ENCODE data around the gene CEACAM6. TPM values are rescaled to one million over a fixed set of nuclear protein-coding genes. Genes with fewer than 3 reads are reported as not detected.
A peak's percentile ranks its signal among the peaks of the same experiment; 100 is the strongest.

Gene CEACAM6
- 10.7 and 16.2 TPM in 2 replicates for total RNA-seq (2022)
- percentile 47 among the genes with signal in this experiment for Bru-seq, nascent RNA
- BruChase-seq, experiment 1, labeled RNA remaining after a 2-hour chase = percentile 44 among the genes with signal in this experiment
- BruChase-seq, experiment 2, labeled RNA remaining after a 6-hour chase = percentile 66 among the genes with signal in this experiment
- long read RNA-seq, transcript CEACAM6-201 (6 exons, 2,700 nt) = major isoform, 51 of 54 reads
- long read RNA-seq, partial matches to known transcripts = 1 of 54 reads
- long read RNA-seq, other reads (novel, unspliced or antisense) = 2 of 54 reads

GRCh38 chr19:41755328-41755913 is at the start of gene CEACAM6:
Gene CEACAM6 (plus strand): TSS chr19:41755530. CDS start chr19:41755639, 109 bp downstream.
- peak; percentile 38 to 55 for DNase-seq
- Mint-ChIP-seq H3K27me3 (ENCODE audit: insufficient read depth, unreplicated experiment) (no peaks in the 10 kb centered on the region), H3K27ac (ENCODE audit: unreplicated experiment) (peak within 1 kb of the TSS; percentile 6), H3K4me1 (ENCODE audit: low read depth, unreplicated experiment) (peaks cover 19% of the 10 kb centered on the region), H3K4me3 (ENCODE audit: unreplicated experiment) (peak within 1 kb of the TSS; percentile 47), H3K9me3 (ENCODE audit: unreplicated experiment) (no peaks in the 10 kb centered on the region), H3K36me3 (ENCODE audit: insufficient read depth, unreplicated experiment) (peaks cover 4% of the 10 kb centered on the region)
- no peak for TF ChIP-seq CTCF (IDR thresholded peaks at IDR 0.05; ENCODE audit: insufficient read depth in 1 of 2, low read depth in 1 of 2, low read length in 1 of 2, severe bottlenecking in 1 of 2, unreplicated experiment in 1 of 2)
- no peaks in the 10 kb centered on the region for H3K36me3 ChIP-seq (ENCODE audit: control insufficient read depth, insufficient read depth, low read length)
- no peaks in the 10 kb centered on the region for H3K27me3 ChIP-seq (replicated peaks; ENCODE audit: control insufficient read depth, insufficient read depth, low read length)
- no TSS peak for BruUV-seq (replicated peaks)
- peak within 1 kb of the TSS; percentile 10; the same call in 1 of the 2 replicates for H3K4me3 ChIP-seq (ENCODE audit: low read depth, low read length)
- POLR2A ChIA-PET = no interaction called here
- H3K9me3 ChIP-seq = no peaks in the 10 kb centered on the region; the same call in 1 of the 2 replicates
- intact Hi-C loops (cut with micrococcal nuclease; ENCODE audit: unreplicated experiment) = no loop called here
- CTCF ChIA-PET = interaction anchor here (1.0 to 1.3 kb wide), 3 partner anchors 9 to 49 kb away, joined by 3 read pairs; no protein-coding TSS in a partner anchor
- H3K4me1 ChIP-seq = peaks cover 17% of the 10 kb centered on the region

- DNase-seq = peak; percentile 84 to 85
- H3K9me3 Mint-ChIP-seq (ENCODE audit: unreplicated experiment) = no peaks in the 10 kb centered on the region
- peaks cover 13% of the 10 kb centered on the region for H3K4me1 Mint-ChIP-seq (ENCODE audit: low read depth, unreplicated experiment)
- H3K36me3 Mint-ChIP-seq (ENCODE audit: insufficient read depth, unreplicated experiment) = peaks cover 5% of the 10 kb centered on the region
- Histone ChIP-seq H3K27me3 (replicated peaks; ENCODE audit: control insufficient read depth, insufficient read depth, low read length) (no peaks in the 10 kb centered on the region), H3K36me3 (ENCODE audit: control insufficient read depth, insufficient read depth, low read length) (no peaks in the 10 kb centered on the region), H3K9me3 (no peaks in the 10 kb centered on the region), H3K4me3 (ENCODE audit: low read depth, low read length) (peak overlapping the region; percentile 26), H3K4me1 (no peaks in the 10 kb centered on the region; the same call in 1 of the 2 replicates)
- peaks cover 5% of the 10 kb centered on the region for H3K27me3 Mint-ChIP-seq (ENCODE audit: insufficient read depth, unreplicated experiment)
- H3K4me3 Mint-ChIP-seq (ENCODE audit: unreplicated experiment) = peak overlapping the region; percentile 66
- ChIA-PET CTCF (interaction anchor here (0.6 to 2.0 kb wide), 33 partner anchors 8 to 1241 kb away, joined by 3 to 38 read pairs (median 4); partner anchors contain the start of genes BLVRB, RABAC1 and ZNF574), POLR2A (interaction anchor here (0.5 to 1.4 kb wide), 3 partner anchors 28 to 153 kb away, joined by 3 to 8 read pairs (median 3); partner anchors contain the start of gene RPS19)
- BruUV-seq (replicated peaks) = no TSS peak
- no peak overlapping the region for H3K27ac Mint-ChIP-seq (ENCODE audit: unreplicated experiment)
- intact Hi-C loops (cut with micrococcal nuclease; ENCODE audit: unreplicated experiment) = loop anchor here (1.0 to 5.0 kb wide), 3 partner anchors 39 to 78 kb away; no protein-coding TSS in a partner anchor
- peak; percentile 85 to 99 for TF ChIP-seq CTCF (IDR thresholded peaks at IDR 0.05; ENCODE audit: insufficient read depth in 1 of 2, low read depth in 1 of 2, low read length in 1 of 2, severe bottlenecking in 1 of 2, unreplicated experiment in 1 of 2)
These were observed 48.4 kb upstream of the CEACAM6 start for GRCh38 chr19:41706741-41707501.

GRCh38 chr19:41707502-41707812 is 47.9 kb upstream of the CEACAM6 start:
- intact Hi-C loops (cut with micrococcal nuclease; ENCODE audit: unreplicated experiment) = loop anchor here (5.0 kb wide), 1 partner anchor 65 kb away; no protein-coding TSS in a partner anchor
- CTCF ChIA-PET = interaction anchor here (0.6 to 2.0 kb wide), 29 partner anchors 9 to 923 kb away, joined by 3 to 38 read pairs (median 4); partner anchors contain the start of genes RABAC1 and ZNF574
- H3K27me3 Mint-ChIP-seq (ENCODE audit: insufficient read depth, unreplicated experiment) = peaks cover 5% of the 10 kb centered on the region

More at GRCh38 chr19:41707502-41707812, 47.9 kb upstream of the CEACAM6 start:
- no peaks in the 10 kb centered on the region for H3K36me3 ChIP-seq (ENCODE audit: control insufficient read depth, insufficient read depth, low read length)
- H3K4me3 ChIP-seq (ENCODE audit: low read depth, low read length) = no peak overlapping the region
- no peaks in the 10 kb centered on the region for H3K9me3 Mint-ChIP-seq (ENCODE audit: unreplicated experiment)
- POLR2A ChIA-PET = interaction anchor here (1.4 kb wide), 1 partner anchor 28 kb away, joined by 8 read pairs; no protein-coding TSS in a partner anchor
- peak in 1 of 2 experiments; percentile 49 for DNase-seq
- H3K4me1 ChIP-seq = no peaks in the 10 kb centered on the region
- TF ChIP-seq CTCF (IDR thresholded peaks at IDR 0.05; ENCODE audit: insufficient read depth in 1 of 2, low read depth in 1 of 2, low read length in 1 of 2, severe bottlenecking in 1 of 2, unreplicated experiment in 1 of 2) = peak; percentile 18 to 25
- H3K4me1 Mint-ChIP-seq (ENCODE audit: low read depth, unreplicated experiment) = peaks cover 13% of the 10 kb centered on the region
- no peaks in the 10 kb centered on the region for H3K9me3 ChIP-seq
- no peak overlapping the region for H3K27ac Mint-ChIP-seq (ENCODE audit: unreplicated experiment)
- H3K4me3 Mint-ChIP-seq (ENCODE audit: unreplicated experiment) = no peak overlapping the region
- H3K27me3 ChIP-seq (replicated peaks; ENCODE audit: control insufficient read depth, insufficient read depth, low read length) = no peaks in the 10 kb centered on the region
- no TSS peak for BruUV-seq (replicated peaks)
- peaks cover 5% of the 10 kb centered on the region for H3K36me3 Mint-ChIP-seq (ENCODE audit: insufficient read depth, unreplicated experiment)

All from Caco-2 (cell line).